SK-N-MC (cell line): Measurements from ENCODE around the gene ACVR1.

Experiments
- EZH2 ChIP-seq: fragments of 200-600 bp; sonication (generic); IDR thresholded peaks from one replicate; pipeline ENCODE4 v1.6.1; 2017; ENCODE audit warnings: antibody characterized with exemption
- POLR2AphosphoS5 ChIP-seq: IDR thresholded peaks from 2 replicates; pipeline ENCODE4 v1.6.1; 2012; ENCODE audit warnings: mild to moderate bottlenecking, low read depth, low read length, borderline replicate concordance

DNA sequence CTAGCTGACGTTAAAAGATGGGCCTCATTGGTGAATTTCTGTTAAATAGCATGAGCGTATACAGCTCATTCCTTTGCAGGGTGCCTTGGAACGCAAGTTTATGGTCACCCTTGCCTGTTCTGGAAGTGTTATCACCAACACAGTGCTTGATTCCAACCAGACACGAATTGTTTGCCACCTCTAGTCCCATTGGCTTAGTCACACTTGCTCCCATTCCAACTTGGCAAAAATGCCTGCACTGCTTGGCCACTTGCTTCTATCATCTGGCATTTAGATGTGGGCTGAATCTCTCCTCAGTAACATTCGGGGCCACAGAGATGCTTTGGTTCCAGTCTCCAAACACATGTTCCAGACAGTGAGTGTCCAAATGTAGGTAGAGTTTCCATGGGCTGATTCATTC, 27.5 kb upstream of the ACVR1 start:
- TF ChIP-seq POLR2AphosphoS5 = no peak
- TF ChIP-seq EZH2 = no peak
